HEK293 (cell line): ENCODE data around the gene SAXO1.
A peak's percentile ranks its signal among the peaks of the same experiment; 100 is the strongest.

ENCODE experiments used
- BCL6B ChIP-seq: fragments of 450-650 bp; formaldehyde crosslinking; IDR thresholded peaks from 2 replicates; pipeline ENCODE4 v1.5.1; 2017; ENCODE audit warnings: missing biosample characterization, missing genetic modification characterization
- GFI1B ChIP-seq: fragments of 450-650 bp; formaldehyde crosslinking; IDR thresholded peaks from 2 replicates; pipeline ENCODE4 v1.5.1; 2016; ENCODE audit warnings: missing biosample characterization, missing genetic modification characterization
- HIC1 ChIP-seq: fragments of 450-650 bp; formaldehyde crosslinking; IDR thresholded peaks from 2 replicates; pipeline ENCODE4 v1.5.1; 2016; ENCODE audit warnings: missing biosample characterization, missing genetic modification characterization
- MYNN ChIP-seq: fragments of 450-650 bp; formaldehyde crosslinking; IDR thresholded peaks from 2 replicates; pipeline ENCODE4 v1.5.1; 2016; ENCODE audit warnings: missing biosample characterization, missing genetic modification characterization, borderline replicate concordance
- PBX3 ChIP-seq: sonication (generic); formaldehyde crosslinking; IDR thresholded peaks from 2 replicates; pipeline ENCODE4 v1.8.1; 2022; ENCODE audit warnings: mild to moderate bottlenecking, moderate library complexity, missing genetic modification reagents
- PRDM1 ChIP-seq: fragments of 450-650 bp; formaldehyde crosslinking; IDR thresholded peaks from 2 replicates; pipeline ENCODE4; 2016; ENCODE audit warnings: missing biosample characterization, missing genetic modification characterization
- SCRT2 ChIP-seq: fragments of 450-650 bp; formaldehyde crosslinking; IDR thresholded peaks from 2 replicates; pipeline ENCODE4 v1.5.1; 2016; ENCODE audit warnings: missing biosample characterization, missing genetic modification characterization
- WT1 ChIP-seq: fragments of 450-650 bp; formaldehyde crosslinking; IDR thresholded peaks from 2 replicates; pipeline ENCODE4 v1.5.1; 2016; ENCODE audit warnings: missing biosample characterization, missing genetic modification characterization
- YY2 ChIP-seq: fragments of 450-650 bp; formaldehyde crosslinking; IDR thresholded peaks from 2 replicates; pipeline ENCODE4 v1.5.1; 2016; ENCODE audit warnings: missing biosample characterization, missing genetic modification characterization
- ZBTB6 ChIP-seq: fragments of 450-650 bp; formaldehyde crosslinking; IDR thresholded peaks from 2 replicates; pipeline ENCODE4 v1.5.1; 2017; ENCODE audit warnings: missing biosample characterization, missing genetic modification characterization
- ZNF133 ChIP-seq: fragments of 450-650 bp; formaldehyde crosslinking; IDR thresholded peaks from 2 replicates; pipeline ENCODE4 v1.5.1; 2016; ENCODE audit warnings: missing biosample characterization, missing genetic modification characterization
- ZNF146 ChIP-seq: fragments of 450-650 bp; formaldehyde crosslinking; IDR thresholded peaks from 2 replicates; pipeline ENCODE4 v1.5.1; 2016; ENCODE audit warnings: missing biosample characterization, missing genetic modification characterization
- ZNF157 ChIP-seq: fragments of 450-650 bp; formaldehyde crosslinking; IDR thresholded peaks from 2 replicates; pipeline ENCODE4 v1.5.1; 2016; ENCODE audit warnings: missing biosample characterization, missing genetic modification characterization
- ZNF16 ChIP-seq: fragments of 450-650 bp; formaldehyde crosslinking; IDR thresholded peaks from 2 replicates; pipeline ENCODE4 v1.5.1; 2016; ENCODE audit warnings: low read depth, missing biosample characterization, missing genetic modification characterization
- ZNF18 ChIP-seq: fragments of 450-650 bp; formaldehyde crosslinking; IDR thresholded peaks from 2 replicates; pipeline ENCODE4 v1.5.1; 2016; ENCODE audit warnings: missing biosample characterization, missing genetic modification characterization
- ZNF23 ChIP-seq: fragments of 450-650 bp; formaldehyde crosslinking; IDR thresholded peaks from 2 replicates; pipeline ENCODE4 v1.5.1; 2016; ENCODE audit warnings: missing biosample characterization, missing genetic modification characterization, borderline replicate concordance
- ZNF302 ChIP-seq: fragments of 450-650 bp; formaldehyde crosslinking; IDR thresholded peaks from 2 replicates; pipeline ENCODE4 v1.5.1; 2016; ENCODE audit warnings: missing biosample characterization, missing genetic modification characterization, low read depth
- ZNF366 ChIP-seq: fragments of 450-650 bp; formaldehyde crosslinking; conservative IDR thresholded peaks from 2 replicates; pipeline ENCODE4 v1.5.1; 2016; ENCODE audit warnings: missing biosample characterization, missing genetic modification characterization
- ZNF488 ChIP-seq: fragments of 450-650 bp; formaldehyde crosslinking; IDR thresholded peaks from 2 replicates; pipeline ENCODE4 v1.5.1; 2016; ENCODE audit warnings: missing biosample characterization, missing genetic modification characterization
- ZNF501 ChIP-seq: fragments of 450-650 bp; formaldehyde crosslinking; IDR thresholded peaks from 2 replicates; pipeline ENCODE4 v1.5.1; 2016; ENCODE audit warnings: missing biosample characterization, missing genetic modification characterization
- ZNF513 ChIP-seq: fragments of 450-650 bp; IDR thresholded peaks from 2 replicates; pipeline ENCODE4 v1.5.1; 2018; ENCODE audit warnings: missing biosample characterization, missing genetic modification characterization
- ZNF549 ChIP-seq: fragments of 450-650 bp; IDR thresholded peaks from 2 replicates; pipeline ENCODE4 v1.5.1; 2018; ENCODE audit warnings: missing biosample characterization, missing genetic modification characterization, mild to moderate bottlenecking, inconsistent platforms, moderate library complexity
- ZNF571 ChIP-seq: fragments of 450-650 bp; formaldehyde crosslinking; IDR thresholded peaks from 2 replicates; pipeline ENCODE4 v1.5.0; 2017; ENCODE audit warnings: missing biosample characterization, missing genetic modification characterization
- ZNF600 ChIP-seq: fragments of 450-650 bp; formaldehyde crosslinking; IDR thresholded peaks from 2 replicates; pipeline ENCODE4 v1.5.1; 2016; ENCODE audit warnings: missing biosample characterization, missing genetic modification characterization
- ZNF623 ChIP-seq: fragments of 450-650 bp; formaldehyde crosslinking; IDR thresholded peaks from 2 replicates; pipeline ENCODE4 v1.5.1; 2016; ENCODE audit warnings: missing biosample characterization, missing genetic modification characterization
- ZNF626 ChIP-seq: fragments of 450-650 bp; sonication (Bioruptor Pico); formaldehyde crosslinking; IDR thresholded peaks from 2 replicates; pipeline ENCODE4 v1.5.1; 2018; ENCODE audit warnings: missing biosample characterization, missing genetic modification characterization, inconsistent platforms
- ZNF664 ChIP-seq: fragments of 450-650 bp; formaldehyde crosslinking; IDR thresholded peaks from 2 replicates; pipeline ENCODE4 v1.5.1; 2016; ENCODE audit warnings: missing biosample characterization, missing genetic modification characterization
- ZNF792 ChIP-seq: fragments of 450-650 bp; formaldehyde crosslinking; IDR thresholded peaks from 2 replicates; pipeline ENCODE4 v1.5.1; 2016; ENCODE audit warnings: missing biosample characterization, missing genetic modification characterization
- ZSCAN30 ChIP-seq: fragments of 450-650 bp; IDR thresholded peaks from 2 replicates; pipeline ENCODE4 v1.5.1; 2018; ENCODE audit warnings: missing biosample characterization, mild to moderate bottlenecking, missing genetic modification characterization, moderate library complexity

The SAXO1 gene

GRCh38 chr9:18976709-18977531 lies 56.1 kb downstream of the SAXO1 start (continued):
- 0 out of 2 replicates have a peak, but pooled peaks have one; percentile 85 for TF ChIP-seq ZNF626
- TF ChIP-seq GFI1B (tag by site-specific recombination), result peak; percentile 99
- peak; percentile 94 for TF ChIP-seq PRDM1 (tag by site-specific recombination)
- TF ChIP-seq ZNF366, result peak; percentile 100
- peak; percentile 29; the same call in 1 of the 2 replicates for TF ChIP-seq ZNF600 (tag by site-specific recombination)
- TF ChIP-seq ZNF549 (tag by site-specific recombination), result no peak
- peak; percentile 73 for TF ChIP-seq ZNF623 (tag by site-specific recombination)
- peak; percentile 85 for TF ChIP-seq ZNF664 (tag by site-specific recombination)
- TF ChIP-seq ZNF16, result no peak
- peak; percentile 85 for TF ChIP-seq SCRT2
- TF ChIP-seq WT1 (tag by site-specific recombination), result peak; percentile 99
- TF ChIP-seq MYNN (tag by site-specific recombination), result peak; percentile 91
- TF ChIP-seq ZNF302 (tag by site-specific recombination), result 0 out of 2 replicates have a peak, but pooled peaks have one; percentile 19
- no peak for TF ChIP-seq ZNF133
- TF ChIP-seq ZNF146 (tag by site-specific recombination), result peak; percentile 89
- TF ChIP-seq ZNF571 (tag by site-specific recombination), result no peak
- TF ChIP-seq BCL6B (tag by site-specific recombination), result peak; percentile 83
- TF ChIP-seq ZNF18 (tag by site-specific recombination), result peak; percentile 95
- TF ChIP-seq ZNF23, result no peak
- TF ChIP-seq ZBTB6, result peak; percentile 31; the same call in 1 of the 2 replicates
- TF ChIP-seq PBX3, result no peak; the same call in 1 of the 2 replicates
- no peak for TF ChIP-seq ZNF157
- TF ChIP-seq ZNF501 (tag by site-specific recombination), result peak; percentile 91
- TF ChIP-seq ZSCAN30 (tag by site-specific recombination), result peak; percentile 71
- peak; percentile 71 for TF ChIP-seq ZNF792 (tag by site-specific recombination)
- TF ChIP-seq ZNF513 (tag by site-specific recombination), result peak; percentile 90
- peak; percentile 98 for TF ChIP-seq ZNF488 (tag by site-specific recombination)
- TF ChIP-seq YY2 (tag by site-specific recombination), result 0 out of 2 replicates have a peak, but pooled peaks have one; percentile 19
- peak; percentile 99 for TF ChIP-seq HIC1 (tag by site-specific recombination)
